Measurements from ENCODE around the gene NRL. TPM values are rescaled to one million over a fixed set of nuclear protein-coding genes. Genes with fewer than 3 reads are reported as not detected.

The NRL gene
- total RNA-seq, 1 experiment from 2014 or later = 2.5 TPM

DNA sequence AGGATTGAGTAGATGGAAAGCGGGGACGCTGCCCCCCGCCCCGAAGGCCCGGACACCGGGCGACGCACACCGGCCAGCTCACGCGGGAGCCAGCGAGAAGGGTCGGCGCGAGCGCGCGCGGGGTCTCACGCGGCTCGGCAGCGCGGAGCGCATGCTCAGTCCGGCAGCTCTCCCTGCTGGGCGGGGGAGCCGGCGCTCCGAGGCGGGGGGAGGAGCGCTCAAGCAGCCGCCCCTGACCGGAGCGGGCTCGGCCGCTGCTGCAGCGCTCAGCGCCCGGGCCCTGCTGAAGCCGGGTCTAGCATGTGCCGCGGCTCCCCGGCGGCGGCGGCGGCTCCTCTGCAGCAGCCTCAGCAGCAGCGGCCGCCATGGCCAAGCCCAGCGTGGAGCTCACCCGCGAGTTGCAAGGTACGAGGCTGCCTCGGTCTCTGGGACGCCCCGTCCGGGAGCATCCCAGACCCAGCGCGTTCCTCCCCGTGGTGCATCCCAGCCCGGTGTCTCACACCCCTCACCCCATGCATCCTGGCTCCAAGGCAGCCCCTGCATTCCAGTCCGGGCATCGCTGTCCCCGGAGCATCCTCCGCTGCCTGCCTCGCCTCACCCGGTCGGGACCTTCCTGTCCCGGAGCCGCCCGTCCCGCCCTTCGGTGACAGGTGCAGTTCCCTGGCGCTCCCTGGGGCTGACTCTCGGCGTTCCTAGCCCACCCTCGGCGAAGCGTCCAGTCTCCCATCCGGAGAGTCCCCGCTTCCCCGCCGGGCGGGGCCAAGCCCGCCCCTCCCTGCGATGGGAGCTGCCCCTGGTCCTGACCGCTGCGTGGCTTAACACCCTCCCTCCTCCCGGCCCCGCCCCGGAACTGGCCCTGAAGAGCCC is 62.7 kb downstream of the NRL start, which contains the start of gene CARMIL3:
Gene CARMIL3 (plus strand): TSS at position 221 of the 867 bp plus-strand sequence. CDS start 145 bp downstream, at position 366.
- H3T11ph ChIP-seq (ENCODE audit: low read length) = no peak within 1 kb of the TSS
- H3K27ac Mint-ChIP-seq = peak within 1 kb of the TSS; percentile 24 to 85 (median 79); a peak in 4 of 7 replicates
- no peak within 1 kb of the TSS for H4K8ac ChIP-seq (replicated peaks; ENCODE audit: insufficient read length, low read depth, low read length)
- no peak within 1 kb of the TSS; the same call in 1 of the 2 replicates for H2BK15ac ChIP-seq (ENCODE audit: low read depth, low read length)
- H3K18ac ChIP-seq (ENCODE audit: insufficient read length, low read depth, low read length) = no peak within 1 kb of the TSS
- H3K27me3 ChIP-seq (ENCODE audit: insufficient read depth, low read length) = no peaks in the 10 kb centered on the region
- no peaks in the 10 kb centered on the region for H3K79me1 ChIP-seq (ENCODE audit: insufficient read depth, low read depth, low read length, poor library complexity, severe bottlenecking)
- no peaks in the 10 kb centered on the region for H3K9me3 ChIP-seq (ENCODE audit: control insufficient read depth, low read depth, low read length)
- H3K36me3 Mint-ChIP-seq (ENCODE audit: insufficient read depth in 1 of 3, low read depth in 3 of 3) = peaks cover 0 to 6% (median 3%) of the 10 kb centered on the region in 3 experiments; a peak in 5 of 7 replicates
- H3K9me3 Mint-ChIP-seq = no peaks in the 10 kb centered on the region; a peak in 1 of 5 replicates
- no peak within 1 kb of the TSS for H2BK20ac ChIP-seq (ENCODE audit: low read depth, low read length, poor library complexity, severe bottlenecking)
- no peak within 1 kb of the TSS for H3K4ac ChIP-seq (ENCODE audit: low read depth, low read length)
- peak within 1 kb of the TSS; percentile 73 to 82 for H3K4me3 Mint-ChIP-seq
- no peak within 1 kb of the TSS for H3K27ac ChIP-seq (ENCODE audit: insufficient read length, low read depth, low read length)
- peaks cover 15 to 20% of the 10 kb centered on the region in 2 experiments for H3K4me1 Mint-ChIP-seq
- H2AFZ ChIP-seq (ENCODE audit: low read length) = no peak within 1 kb of the TSS
- no peak within 1 kb of the TSS for H4K91ac ChIP-seq (ENCODE audit: insufficient read length, low read depth, low read length)
- no peak within 1 kb of the TSS for H2BK12ac ChIP-seq (ENCODE audit: insufficient read length, low read depth, low read length)
- H3K4me1 ChIP-seq (ENCODE audit: insufficient read depth, low read length) = no peaks in the 10 kb centered on the region
- H3K9ac ChIP-seq (ENCODE audit: extremely low read depth, insufficient read length, low read length) = peak within 1 kb of the TSS; percentile 34
- no peaks in the 10 kb centered on the region for H4K20me1 ChIP-seq (ENCODE audit: control insufficient read depth, insufficient read depth, insufficient read length)
- TF ChIP-seq, protein P1, sequence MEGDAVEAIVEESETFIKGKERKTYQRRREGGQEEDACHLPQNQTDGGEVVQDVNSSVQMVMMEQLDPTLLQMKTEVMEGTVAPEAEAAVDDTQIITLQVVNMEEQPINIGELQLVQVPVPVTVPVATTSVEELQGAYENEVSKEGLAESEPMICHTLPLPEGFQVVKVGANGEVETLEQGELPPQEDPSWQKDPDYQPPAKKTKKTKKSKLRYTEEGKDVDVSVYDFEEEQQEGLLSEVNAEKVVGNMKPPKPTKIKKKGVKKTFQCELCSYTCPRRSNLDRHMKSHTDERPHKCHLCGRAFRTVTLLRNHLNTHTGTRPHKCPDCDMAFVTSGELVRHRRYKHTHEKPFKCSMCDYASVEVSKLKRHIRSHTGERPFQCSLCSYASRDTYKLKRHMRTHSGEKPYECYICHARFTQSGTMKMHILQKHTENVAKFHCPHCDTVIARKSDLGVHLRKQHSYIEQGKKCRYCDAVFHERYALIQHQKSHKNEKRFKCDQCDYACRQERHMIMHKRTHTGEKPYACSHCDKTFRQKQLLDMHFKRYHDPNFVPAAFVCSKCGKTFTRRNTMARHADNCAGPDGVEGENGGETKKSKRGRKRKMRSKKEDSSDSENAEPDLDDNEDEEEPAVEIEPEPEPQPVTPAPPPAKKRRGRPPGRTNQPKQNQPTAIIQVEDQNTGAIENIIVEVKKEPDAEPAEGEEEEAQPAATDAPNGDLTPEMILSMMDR (conservative IDR thresholded peaks at IDR 0.05) = no peak
- peaks cover 8% of the 10 kb centered on the region for H3K23me2 ChIP-seq (ENCODE audit: insufficient read length, low read depth, low read length, poor library complexity, severe bottlenecking)
- no peak within 1 kb of the TSS for H2BK120ac ChIP-seq (ENCODE audit: low read depth, low read length, poor library complexity, severe bottlenecking)
- H3K56ac ChIP-seq (ENCODE audit: insufficient read length, low read depth, low read length) = no peak within 1 kb of the TSS
- no CpG with 5 or more reads among the region's 92 CpGs for WGBS (ENCODE audit: extremely low coverage, insufficient read length, low lambda C conversion rate)
- no peak within 1 kb of the TSS for H3K23ac ChIP-seq (ENCODE audit: insufficient read length, low read depth, low read length)
- no peak within 1 kb of the TSS for H2AK5ac ChIP-seq (ENCODE audit: insufficient read length, low read length)
- no peaks in the 10 kb centered on the region for H3K79me2 ChIP-seq (ENCODE audit: insufficient read depth, low read length)
- peak; percentile 78 for DNase-seq
- H3K14ac ChIP-seq (ENCODE audit: insufficient read depth, low read length) = peak within 1 kb of the TSS; percentile 67; the same call in 1 of the 2 replicates
- no peak within 1 kb of the TSS for H2BK5ac ChIP-seq (ENCODE audit: insufficient read length, low read length)
- H3K27me3 Mint-ChIP-seq (ENCODE audit: low read depth) = peaks cover 8% of the 10 kb centered on the region
- H4K5ac ChIP-seq (ENCODE audit: insufficient read length, low read depth, low read length) = no peak within 1 kb of the TSS
- peak within 1 kb of the TSS; percentile 76 for H3K4me2 ChIP-seq (ENCODE audit: insufficient read depth, insufficient read length, low read length)

Measured in H9 (cell line).